Measurements from ENCODE around the gene CECR2.
A peak's percentile ranks its signal among the peaks of the same experiment; 100 is the strongest.
"Not testable (repeated sequence)": the region's sequence is repeated elsewhere in the genome, so short reads cannot be mapped to it uniquely, and the experiment has no call there.

The CECR2 gene

GRCh38 chr22:17471886-17472535 lies 102.8 kb downstream of the CECR2 start:
- DNase-seq = no peak

DNA sequence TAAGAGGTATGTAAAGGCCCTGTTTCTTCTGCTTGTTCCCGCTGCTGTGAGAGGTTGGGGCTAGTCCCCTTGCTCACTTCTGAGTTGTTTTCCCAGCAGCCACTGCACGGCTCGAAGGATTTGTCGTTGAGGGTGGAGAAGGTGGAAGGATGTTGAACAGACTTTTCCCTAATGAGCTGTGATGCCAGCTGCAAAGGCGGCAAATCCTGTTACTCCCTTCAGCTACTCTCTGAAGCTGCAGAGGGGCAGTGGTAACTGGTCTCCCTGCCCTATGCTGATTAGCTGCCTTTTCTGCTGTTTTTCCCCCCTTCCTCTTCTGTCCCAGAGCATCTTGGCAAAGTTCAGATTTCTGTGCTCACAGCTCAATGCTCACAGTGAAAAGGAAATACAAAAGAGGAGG lies 103.7 kb downstream of the CECR2 start:
- no peak for DNase-seq

GRCh38 chr22:17475318-17476230 lies 106.3 kb downstream of the CECR2 start:
- no peak for DNase-seq

GRCh38 chr22:17476838-17477237 lies 107.6 kb downstream of the CECR2 start:
- DNase-seq = no peak

- no peak for DNase-seq
Measured at GRCh38 chr22:17477391-17477833, 108.2 kb downstream of the CECR2 start.

GRCh38 chr22:17479135-17479534 lies 109.9 kb downstream of the CECR2 start:
- DNase-seq = no peak

DNA sequence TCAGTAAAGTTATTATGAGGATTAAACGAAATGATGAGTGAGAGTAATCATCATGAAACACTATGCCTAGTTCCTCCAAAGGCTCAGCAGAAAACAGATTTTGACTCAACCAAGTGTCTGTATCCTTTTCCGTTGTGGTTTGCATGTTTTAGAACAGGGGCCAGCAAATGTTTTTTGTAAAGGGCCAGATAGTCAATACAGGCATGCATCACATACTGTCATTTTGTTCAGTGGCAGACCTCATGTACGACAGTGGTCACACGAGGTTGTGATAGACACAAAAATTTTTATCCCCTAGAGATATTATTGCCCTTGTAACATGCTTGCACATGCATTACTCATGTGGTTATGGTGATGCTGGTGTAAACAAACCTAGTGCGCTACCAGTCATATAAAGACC lies 112.2 kb downstream of the CECR2 start:
- no peak for DNase-seq

DNA sequence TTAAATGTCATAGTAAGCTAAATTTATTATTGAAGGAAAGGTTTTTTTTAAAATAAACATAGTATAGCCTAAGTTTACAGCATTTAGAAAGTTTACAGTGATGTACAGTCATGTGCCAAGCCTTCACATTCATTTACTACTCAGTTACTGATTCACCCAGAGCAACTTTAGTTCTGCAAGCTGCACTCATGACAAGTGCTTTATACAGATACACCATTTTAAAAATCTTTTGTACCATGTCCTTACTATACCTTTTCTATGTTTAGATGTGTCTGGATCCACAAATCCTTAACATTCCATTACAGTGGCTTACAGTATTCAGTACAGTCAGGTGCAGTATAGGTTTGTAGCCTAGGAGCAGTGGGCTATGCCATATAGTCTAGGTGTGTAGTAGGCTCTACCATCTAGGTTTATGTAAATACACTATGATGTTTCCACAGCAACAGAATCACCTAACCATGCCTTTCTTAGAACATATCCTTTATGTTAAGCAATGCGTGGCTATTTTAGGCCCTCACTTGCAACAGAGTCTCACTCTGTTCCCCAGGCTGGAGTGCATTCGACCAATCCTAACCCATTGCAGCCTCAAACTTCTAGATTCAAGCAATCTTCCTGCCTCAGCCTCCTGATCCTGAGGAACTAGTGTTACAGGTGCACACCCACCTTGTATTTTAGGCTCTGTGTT lies 114.6 kb downstream of the CECR2 start:
- no peak for DNase-seq

GRCh38 chr22:17484608-17485007 lies 115.3 kb downstream of the CECR2 start:
- DNase-seq = no peak

- no peak for DNase-seq
Measured at GRCh38 chr22:17486313-17486712, 117.1 kb downstream of the CECR2 start.

DNA sequence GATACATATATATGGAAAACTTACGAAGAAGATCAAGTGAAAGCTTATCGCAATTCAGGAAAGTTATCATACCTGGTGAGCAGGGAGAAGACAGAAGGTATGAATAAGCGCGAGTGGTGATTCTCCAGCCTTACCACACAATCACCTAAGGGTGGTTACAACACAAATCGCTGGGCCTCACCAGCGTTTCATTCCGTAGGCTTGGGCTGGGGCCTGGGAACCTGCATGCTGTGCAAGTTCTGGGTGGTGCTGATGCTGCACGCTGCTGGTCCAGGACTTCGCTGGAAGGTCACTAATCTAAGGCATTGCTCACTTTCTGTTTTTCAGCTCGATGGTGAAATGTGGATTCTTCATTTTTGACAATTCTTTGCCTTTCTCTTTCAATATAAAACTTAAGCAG lies 117.5 kb downstream of the CECR2 start:
- no peak for DNase-seq

- DNase-seq = no peak
Measured at GRCh38 chr22:17489101-17489500, 119.8 kb downstream of the CECR2 start.

- no peak for DNase-seq
Measured at GRCh38 chr22:17491090-17491640, 121.9 kb downstream of the CECR2 start.

- no peak for DNase-seq
Measured at GRCh38 chr22:17492247-17492646, 123.0 kb downstream of the CECR2 start.

- DNase-seq = no peak
Measured at GRCh38 chr22:17493419-17493981, 124.2 kb downstream of the CECR2 start.

DNA sequence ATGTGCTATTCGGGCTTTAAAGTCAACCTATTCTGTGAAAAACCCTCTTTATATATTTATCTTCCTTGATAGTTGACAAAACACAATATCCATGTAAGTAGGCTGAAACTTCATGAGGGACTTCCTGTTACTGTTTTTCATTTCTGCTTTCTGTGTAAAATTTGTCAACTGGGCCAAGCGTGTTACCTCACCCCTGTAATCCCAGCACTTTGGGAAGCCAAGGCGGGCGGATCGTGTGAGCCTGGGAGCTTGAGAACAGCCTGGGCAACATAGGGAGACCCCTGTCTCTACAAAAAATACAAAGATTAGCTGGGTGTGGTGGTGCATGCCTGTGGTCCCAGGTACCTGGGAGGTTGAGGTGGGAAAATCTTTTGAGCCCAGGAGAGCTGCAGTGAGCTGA lies 127.6 kb downstream of the CECR2 start:
- no peak for DNase-seq

GRCh38 chr22:17501679-17502285 lies 132.5 kb downstream of the CECR2 start:
- peak; percentile 73 for DNase-seq

DNA sequence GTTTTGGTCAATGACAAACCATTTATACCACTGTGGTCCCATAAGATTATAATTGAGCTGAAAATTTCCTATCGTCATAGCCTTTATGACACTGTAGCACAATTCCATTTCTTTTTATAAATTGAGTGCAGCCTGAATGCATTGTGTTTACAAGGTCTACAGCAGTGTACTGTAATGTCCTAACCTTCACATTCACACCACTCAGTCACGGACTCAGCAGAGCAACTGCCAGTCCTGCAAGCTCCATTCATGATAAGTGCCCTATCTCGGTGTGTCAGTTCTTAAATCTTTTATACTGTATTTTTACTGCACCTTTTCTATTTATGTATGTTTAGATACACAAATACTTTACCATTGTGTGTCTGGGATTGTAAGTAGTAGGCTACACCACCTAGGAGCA lies 138.8 kb downstream of the CECR2 start:
- DNase-seq = no peak

DNA sequence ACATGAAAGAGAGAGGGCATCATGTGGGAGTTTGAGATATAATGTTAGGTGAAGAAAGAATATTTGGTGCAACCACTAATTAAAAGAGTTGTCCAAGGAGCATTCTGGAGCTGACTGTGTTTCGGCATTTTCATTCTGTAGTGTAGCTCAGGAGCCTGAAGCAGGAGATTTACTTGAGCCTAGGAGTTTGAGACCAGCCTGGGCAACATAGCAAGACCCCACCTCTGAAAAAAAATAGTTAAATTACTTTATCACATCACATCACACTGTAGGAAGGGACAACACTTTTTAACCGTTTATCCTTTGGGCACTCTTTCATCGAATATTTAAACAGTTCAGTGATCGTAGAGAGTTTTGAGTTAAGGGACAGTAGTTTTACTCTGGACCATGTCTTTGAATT lies 143.7 kb downstream of the CECR2 start:
- DNase-seq = no peak

GRCh38 chr22:17513612-17514011 lies 144.4 kb downstream of the CECR2 start:
- DNase-seq = no peak

GRCh38 chr22:17514084-17514483 lies 144.8 kb downstream of the CECR2 start:
- no peak for DNase-seq

DNA sequence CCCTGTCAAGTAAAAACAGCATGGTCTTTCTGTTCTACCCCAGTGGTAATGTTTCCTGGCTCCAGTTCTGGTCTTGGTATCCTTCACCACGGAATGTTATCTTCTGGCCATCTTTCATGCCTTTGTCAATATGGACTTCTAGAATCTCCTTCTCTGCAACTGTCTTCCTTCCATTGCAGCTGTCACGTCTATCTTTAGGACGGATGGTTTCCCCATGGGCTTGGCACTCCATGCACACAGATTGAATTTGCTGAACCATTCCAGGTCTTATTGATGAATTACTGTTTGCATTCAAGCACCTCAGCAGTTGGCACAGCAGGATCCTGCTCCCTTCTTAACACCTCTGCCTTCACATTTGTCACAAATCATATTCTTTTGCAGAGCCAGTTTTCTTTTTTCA lies 149.1 kb downstream of the CECR2 start:
- no peak for DNase-seq

GRCh38 chr22:17521971-17522370 lies 152.7 kb downstream of the CECR2 start:
- DNase-seq = not testable (repeated sequence)
